ENCODE measurements around the gene BEST2. TPM values are rescaled to one million over a fixed set of nuclear protein-coding genes. Genes with fewer than 3 reads are reported as not detected.

The BEST2 gene
- total RNA-seq, 4 donors from 2014 or later, result not detected

DNA sequence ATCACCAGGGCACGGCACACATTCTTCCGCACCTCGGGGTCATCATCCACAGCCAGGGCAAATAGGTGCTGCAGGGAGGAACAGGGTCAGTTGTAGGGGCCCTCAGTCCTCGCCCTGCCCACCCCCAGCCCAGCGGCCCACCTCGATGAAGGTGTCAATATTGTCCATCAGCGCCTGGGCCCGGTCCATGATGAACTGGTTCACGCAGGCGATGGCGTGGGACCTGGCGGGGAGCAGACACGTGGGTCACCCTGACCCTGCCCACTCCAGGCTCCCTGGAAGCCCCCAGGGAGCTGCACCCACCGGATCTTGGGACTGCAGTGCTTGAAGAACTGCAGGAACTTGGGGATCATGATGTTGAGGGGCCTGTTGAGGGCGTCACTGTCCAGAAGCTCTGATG lies 36.5 kb upstream of the BEST2 start:
- no peak for ATAC-seq (ENCODE audit: low FRiP score)

GRCh38 chr19:12715929-12716328 lies 35.7 kb upstream of the BEST2 start:
- no peak for ATAC-seq (ENCODE audit: low FRiP score)

More for the DNA sequence above, 36.5 kb upstream of the BEST2 start:
- TF ChIP-seq CTCF (IDR thresholded peaks at IDR 0.05), result no peak
- no peak for DNase-seq (ENCODE audit: low spot score)

DNA sequence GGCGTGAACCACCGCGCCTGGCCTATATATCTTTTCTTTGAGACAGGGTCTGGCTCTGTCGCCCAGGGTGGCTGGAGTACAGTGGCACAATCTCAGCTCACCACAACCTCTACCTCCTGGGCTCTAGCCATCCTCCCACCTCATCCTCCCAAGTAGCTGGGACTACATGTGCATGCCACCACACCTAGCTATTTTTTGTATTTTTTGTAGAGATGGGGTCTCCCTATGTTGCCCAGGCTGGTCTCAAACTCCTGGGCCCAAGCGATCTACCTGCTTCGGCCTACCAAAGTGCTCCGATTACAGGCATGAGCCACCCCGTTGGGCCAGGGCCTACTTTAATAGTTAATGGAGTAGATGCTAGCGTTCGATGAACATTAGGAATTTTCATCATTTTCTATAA lies 31.3 kb upstream of the BEST2 start:
- TF ChIP-seq CTCF (IDR thresholded peaks at IDR 0.05), result no peak
- DNase-seq (ENCODE audit: low spot score), result no peak
- ATAC-seq (ENCODE audit: low FRiP score), result no peak

More at GRCh38 chr19:12715929-12716328, 35.7 kb upstream of the BEST2 start:
- DNase-seq (ENCODE audit: low spot score), result no peak
- TF ChIP-seq CTCF (IDR thresholded peaks at IDR 0.05), result no peak

DNA sequence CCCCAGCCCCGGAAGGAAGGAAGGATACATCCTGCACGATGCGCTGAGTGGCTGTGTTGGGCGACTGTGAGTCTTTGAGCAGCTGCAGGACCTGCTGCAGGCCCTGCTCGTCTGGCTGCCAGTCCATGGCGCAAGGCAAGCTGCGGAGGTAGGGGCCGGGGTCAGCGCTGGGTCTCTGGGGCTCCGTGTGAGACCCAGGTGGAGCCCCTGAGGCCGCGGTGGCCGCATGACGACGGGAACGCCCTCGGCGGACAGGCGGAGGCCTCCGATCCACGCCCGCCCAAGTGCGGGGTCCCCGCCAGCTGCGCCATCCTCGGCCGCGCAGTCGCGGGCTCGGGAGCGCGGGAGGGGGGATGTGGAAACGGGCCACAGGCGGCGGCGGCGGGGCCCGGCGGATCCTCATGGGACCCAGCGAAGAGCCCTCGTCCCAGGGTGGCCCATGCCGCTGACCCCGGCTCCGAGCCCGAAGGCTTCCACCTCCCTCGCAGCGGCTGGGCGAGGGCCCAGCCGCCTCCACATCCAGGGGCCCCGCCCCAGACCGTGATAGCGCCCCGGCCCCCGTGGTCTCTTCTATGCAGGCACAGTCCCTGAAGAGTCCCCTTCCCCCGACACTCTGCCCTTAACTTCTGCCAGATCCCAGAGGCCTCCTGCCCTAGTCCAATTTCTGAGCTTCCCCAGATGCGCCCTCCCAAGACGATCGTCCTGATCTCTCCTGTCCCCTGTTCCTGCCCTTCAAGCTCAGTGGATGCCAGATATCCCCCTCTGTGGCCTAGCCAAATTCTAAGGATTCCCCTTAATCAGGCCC lies 30.5 kb upstream of the BEST2 start:
- ATAC-seq (ENCODE audit: low FRiP score) (no peak), DNase-seq (ENCODE audit: low spot score) (no peak)
- no peak for TF ChIP-seq CTCF (IDR thresholded peaks at IDR 0.05)

DNA sequence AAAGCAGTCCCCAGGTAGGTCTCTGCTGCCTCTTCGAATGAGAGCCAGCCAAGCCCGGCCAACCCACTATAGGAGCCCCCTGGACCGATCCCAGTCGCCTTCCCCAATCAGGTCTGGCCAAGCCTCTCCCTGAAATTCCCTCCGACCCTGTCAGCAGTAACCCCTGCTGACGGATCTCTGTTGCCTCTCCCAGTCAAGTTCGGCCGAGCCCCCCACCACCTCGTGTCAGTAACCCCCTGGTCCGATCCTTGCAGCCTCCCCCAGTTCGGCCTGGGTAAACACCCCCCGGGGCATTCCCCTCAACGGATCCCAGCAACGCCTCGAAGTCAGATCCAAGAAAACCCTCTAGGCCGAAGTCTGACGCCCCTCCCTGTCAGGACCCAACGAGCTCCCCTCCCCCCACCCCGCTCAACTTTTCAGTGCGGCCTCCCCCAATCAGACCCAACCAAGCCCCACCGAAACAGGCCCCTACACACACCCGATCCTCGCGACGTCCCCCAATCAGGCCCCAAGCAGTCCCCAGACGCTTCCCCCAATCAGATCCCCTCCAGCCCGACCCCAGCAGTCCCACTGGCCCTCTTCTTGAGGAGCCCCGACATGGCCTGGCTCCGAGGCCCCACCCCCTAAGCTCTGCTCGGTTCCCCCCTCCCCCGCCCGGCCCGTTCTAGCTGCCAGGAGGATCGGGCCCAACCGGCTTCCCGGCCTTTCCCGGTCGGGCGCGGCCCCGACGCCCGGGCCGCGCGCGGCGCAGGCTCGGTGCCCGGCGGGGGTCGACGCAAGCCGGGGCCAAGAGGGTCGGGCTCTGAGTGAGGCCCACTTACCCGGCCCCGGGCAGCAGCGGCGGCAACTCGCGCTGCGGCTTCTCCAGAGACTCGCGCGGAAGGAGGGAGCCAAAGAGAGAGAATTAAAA lies 29.7 kb upstream of the BEST2 start:
- DNase-seq (ENCODE audit: low spot score), result no peak
- TF ChIP-seq CTCF (IDR thresholded peaks at IDR 0.05), result no peak
- peak; percentile 47 for ATAC-seq (ENCODE audit: low FRiP score)

DNA sequence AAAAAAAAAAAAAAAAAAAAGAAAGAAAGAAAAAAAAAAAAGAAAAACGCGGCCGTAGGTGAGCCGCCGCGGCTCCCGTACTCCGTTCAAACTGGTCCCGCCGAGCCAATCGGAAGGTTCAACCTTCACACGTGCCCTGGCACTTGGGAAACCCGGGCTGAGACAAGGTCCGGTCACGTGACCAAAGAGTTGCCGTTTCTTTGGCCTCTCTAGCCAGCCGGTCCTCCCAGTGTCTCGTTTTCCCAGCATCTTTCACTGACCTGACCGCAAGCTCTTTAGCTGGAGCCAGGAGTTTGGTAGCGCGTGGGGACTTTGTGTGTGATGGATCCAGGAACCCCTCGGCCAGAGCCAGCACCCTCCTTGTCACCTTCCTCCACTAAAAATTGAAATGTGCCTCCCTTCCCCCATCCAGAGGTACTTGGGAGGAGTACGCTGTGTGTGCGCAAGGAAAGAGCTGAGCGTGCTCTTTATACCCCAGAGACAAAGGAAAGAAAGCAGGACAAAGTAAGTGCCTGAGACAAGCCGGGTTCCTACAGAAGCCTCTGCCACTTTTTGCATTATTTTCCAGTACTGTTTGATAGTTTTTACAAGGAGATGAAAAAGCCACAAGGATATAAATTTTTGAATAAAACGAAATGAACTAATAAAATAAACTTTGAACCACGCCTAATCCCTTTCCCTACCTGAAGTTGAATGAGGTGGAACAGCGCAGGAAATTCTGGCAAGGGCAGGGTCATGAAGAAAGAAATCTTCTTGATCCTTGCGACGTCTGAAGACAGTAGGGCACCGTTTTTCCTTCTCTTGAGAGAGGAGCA lies 28.8 kb upstream of the BEST2 start:
- DNase-seq (ENCODE audit: low spot score) (peak; percentile 89), ATAC-seq (ENCODE audit: low FRiP score) (peak; percentile 87)
- TF ChIP-seq CTCF (IDR thresholded peaks at IDR 0.05), result no peak

Measured in omental fat pad (tissue), 4 donors.